Activated CD4-positive, alpha-beta T cell treated with anti-CD3 and anti-CD28 coated beads for 36 hours (primary cell): ENCODE results near the gene MYOF. TPM values are rescaled to one million over a fixed set of nuclear protein-coding genes. Genes with fewer than 3 reads are reported as not detected.
"Not testable (repeated sequence)": the region's sequence is repeated elsewhere in the genome, so short reads cannot be mapped to it uniquely, and the experiment has no call there.

ENCODE experiments used
- ATAC-seq: fragments of 200-7000 bp; cut with Tn5 transposase; one replicate; pipeline ENCODE4 v1.10.0; 2021; ENCODE audit warnings: mild to moderate bottlenecking, moderate library complexity
- CTCF ChIA-PET: fragments of 350-600 bp; sonication (Branson Sonifier 250); formaldehyde crosslinking; loops from one replicate; lab custom pipeline; 2021; ENCODE audit warnings: antibody characterized with exemption; lab: Charles Lee
- POLR2A ChIA-PET: fragments of 350-600 bp; sonication (Branson Sonifier 250); formaldehyde crosslinking; loops from one replicate; lab custom pipeline; 2021; ENCODE audit warnings: antibody characterized with exemption, inconsistent platforms; lab: Charles Lee
- DNase-seq: peaks from one replicate; pipeline ENCODE4 v3.0.0-alpha.2; 2020
- H3K27ac Mint-ChIP-seq: one replicate; pipeline ENCODE4 v1.8.0; 2021; ENCODE audit warnings: mixed read lengths
- H3K27me3 Mint-ChIP-seq: one replicate; pipeline ENCODE4 v1.8.0; 2021; ENCODE audit warnings: mixed read lengths
- H3K36me3 Mint-ChIP-seq: one replicate; pipeline ENCODE4 v1.8.0; 2021; ENCODE audit warnings: low read depth, mixed read lengths
- H3K4me1 Mint-ChIP-seq: one replicate; pipeline ENCODE4 v1.8.0; 2021; ENCODE audit warnings: mixed read lengths
- H3K4me3 Mint-ChIP-seq: one replicate; pipeline ENCODE4 v1.8.0; 2021; ENCODE audit warnings: mild to moderate bottlenecking, moderate library complexity, mixed read lengths
- H3K9me3 Mint-ChIP-seq: one replicate; pipeline ENCODE4 v1.8.0; 2021; ENCODE audit warnings: low read depth, mixed read lengths
- intact Hi-C, 2 experiments: fragments of 100-400 bp; cut with DNase I in 1 of 2; cut with micrococcal nuclease in 1 of 2; formaldehyde crosslinking; loops; one replicate each; pipeline versions ENCODE4 v1.14.2 to v1.15.1; 2022 to 2024; cut with DNase I, micrococcal nuclease
- total RNA-seq, 2 experiments: library from RNA; stranded (reverse); gene quantifications; one replicate each; pipeline ENCODE4 v1.2.3, GENCODE V29; 2021

The MYOF gene
- total RNA-seq, 2 experiments from 2014 or later, result 37.8 to 40.0 TPM

DNA sequence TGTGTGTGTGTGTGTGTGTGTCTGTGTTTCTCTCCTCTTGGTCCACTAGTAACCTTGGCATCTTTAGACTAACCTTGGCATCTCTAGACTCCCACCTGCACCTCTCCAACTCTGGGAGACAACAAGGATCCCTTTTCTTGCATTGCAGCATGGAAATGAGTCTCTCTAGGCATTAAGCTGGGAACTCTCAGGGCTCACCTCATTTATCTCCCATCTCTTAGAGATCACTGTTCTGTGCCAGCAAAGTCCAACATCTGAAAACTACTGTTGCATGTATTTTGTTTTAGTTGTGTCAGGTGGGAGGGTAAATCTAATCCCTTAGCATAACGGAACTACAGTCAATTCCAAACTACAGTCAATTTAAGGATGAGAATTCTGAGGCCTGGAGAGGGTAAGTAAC lies 38.7 kb downstream of the MYOF start:
- Mint-ChIP-seq H3K36me3 (peaks cover 4% of the 10 kb centered on the region), H3K4me3 (no peak overlapping the region), H3K27me3 (no peaks in the 10 kb centered on the region), H3K9me3 (no peaks in the 10 kb centered on the region), H3K27ac (no peak overlapping the region), H3K4me1 (no peaks in the 10 kb centered on the region)
- intact Hi-C loops, result no loop called here
- ChIA-PET POLR2A (interaction anchor here (0.7 kb wide), 1 partner anchor 33 kb away, joined by 5 read pairs; no protein-coding TSS in a partner anchor), CTCF (interaction anchor here (1.8 kb wide), 1 partner anchor 39 kb away, joined by 4 read pairs; the partner anchor contains the start of gene MYOF)
- DNase-seq (no peak), ATAC-seq (no peak)

DNA sequence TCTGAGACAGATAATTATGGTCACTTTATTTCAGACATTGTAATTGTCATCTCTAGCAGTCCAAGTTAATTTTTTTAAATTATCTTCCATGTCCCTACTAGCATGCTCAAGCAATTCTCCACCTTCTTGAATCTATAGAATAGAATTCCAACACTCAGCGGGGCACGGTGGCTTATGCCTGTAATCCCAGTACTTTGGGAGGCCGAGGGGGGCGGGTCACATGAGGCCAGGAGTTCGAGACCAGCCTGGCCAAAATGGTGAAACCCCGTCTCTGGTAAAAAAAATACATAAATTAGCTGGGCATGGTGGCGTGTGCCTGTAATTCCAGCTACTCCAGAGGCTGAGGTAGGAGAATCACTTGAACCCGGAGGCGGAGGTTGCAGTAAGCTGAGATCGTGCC lies 39.4 kb downstream of the MYOF start:
- H3K27me3 Mint-ChIP-seq, H3K4me1 Mint-ChIP-seq, CTCF ChIA-PET, POLR2A ChIA-PET, H3K9me3 Mint-ChIP-seq, H3K4me3 Mint-ChIP-seq, H3K36me3 Mint-ChIP-seq, intact Hi-C loops, ATAC-seq, DNase-seq, H3K27ac Mint-ChIP-seq: not testable (repeated sequence)

GRCh38 chr10:93440591-93441091 lies 41.5 kb downstream of the MYOF start:
- Mint-ChIP-seq H3K4me1 (no peaks in the 10 kb centered on the region), H3K9me3 (no peaks in the 10 kb centered on the region), H3K36me3 (peaks cover 2% of the 10 kb centered on the region), H3K4me3 (no peak overlapping the region), H3K27ac (no peak overlapping the region), H3K27me3 (no peaks in the 10 kb centered on the region)
- ChIA-PET CTCF (interaction anchor here (1.0 to 2.4 kb wide), 2 partner anchors 22 to 42 kb away, joined by 4 to 9 read pairs; partner anchors contain the start of gene MYOF), POLR2A (interaction anchor here (0.6 to 1.1 kb wide), 3 partner anchors 61 to 308 kb away, joined by 3 read pairs; no protein-coding TSS in a partner anchor)
- ATAC-seq (no peak), DNase-seq (no peak)
- intact Hi-C loops, result no loop called here

DNA sequence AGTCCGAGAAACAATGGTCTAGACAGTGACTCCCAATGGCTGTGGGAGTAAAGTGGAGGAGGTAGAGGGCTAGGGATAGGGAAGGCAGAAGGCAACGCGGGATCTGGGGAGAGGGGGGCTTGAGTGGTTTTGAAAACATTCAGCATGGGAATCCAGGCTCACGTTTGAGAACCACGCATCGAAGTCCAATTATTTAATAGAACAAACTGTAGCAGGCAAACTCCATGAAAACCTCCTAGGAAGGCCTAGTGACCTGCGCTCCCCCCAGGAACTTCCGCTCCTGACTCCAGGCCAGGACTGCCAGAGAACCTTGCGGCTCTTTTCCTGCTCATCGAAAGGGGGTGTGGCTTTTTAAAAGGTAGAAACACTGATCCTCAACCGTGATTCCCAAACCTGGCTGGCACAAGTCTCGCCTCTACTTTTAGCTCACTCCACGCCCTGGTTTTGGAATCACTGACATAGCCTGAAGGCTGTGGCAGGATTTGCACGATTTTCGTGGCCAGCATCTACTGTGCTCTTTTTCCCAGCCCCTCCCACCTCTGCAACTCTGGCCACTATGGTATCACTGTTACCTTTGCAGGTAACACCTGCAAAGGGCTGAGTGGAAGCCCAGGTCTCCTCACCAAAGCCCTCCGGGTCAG lies 43.4 kb downstream of the MYOF start:
- Mint-ChIP-seq H3K4me3 (no peak overlapping the region), H3K9me3 (no peaks in the 10 kb centered on the region), H3K4me1 (no peaks in the 10 kb centered on the region), H3K27me3 (no peaks in the 10 kb centered on the region), H3K27ac (no peak overlapping the region), H3K36me3 (peaks cover 2% of the 10 kb centered on the region)
- CTCF ChIA-PET, result no interaction called here
- intact Hi-C loops, result no loop called here
- POLR2A ChIA-PET, result no interaction called here
- no peak for ATAC-seq
- DNase-seq, result no peak

DNA sequence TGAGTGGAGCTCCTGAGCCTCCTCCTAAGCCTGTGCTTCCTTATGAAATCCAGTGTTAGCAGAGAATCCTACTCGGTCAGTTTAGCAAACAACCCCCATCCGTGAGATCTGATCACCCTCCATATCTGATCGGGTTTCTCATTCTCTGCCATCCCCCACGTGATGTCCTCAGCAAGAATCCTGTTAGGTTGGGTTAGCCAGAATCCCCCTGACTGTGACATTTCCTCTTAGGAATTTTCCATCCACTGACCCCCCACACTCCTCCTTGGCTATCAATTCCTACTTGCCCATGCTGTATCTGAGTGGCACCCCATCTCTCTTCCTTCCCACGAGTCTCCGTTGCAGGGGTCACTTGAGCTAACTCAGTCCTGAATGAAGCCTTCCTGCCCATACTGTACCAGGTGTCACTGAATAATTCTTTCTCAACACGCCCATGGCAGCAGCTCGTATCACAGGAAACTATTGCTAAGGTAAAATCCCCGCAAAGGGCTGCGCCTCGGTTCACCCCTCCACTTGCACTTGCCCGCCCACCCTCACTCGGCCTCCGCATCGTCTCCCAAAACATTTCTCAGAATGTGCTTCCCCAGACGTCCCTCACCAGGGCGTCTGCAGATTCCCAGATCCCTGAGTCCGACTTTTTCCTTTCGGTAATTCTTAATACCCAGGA lies 44.1 kb downstream of the MYOF start:
- H3K36me3 Mint-ChIP-seq, result peaks cover 2% of the 10 kb centered on the region
- ATAC-seq (no peak), DNase-seq (no peak)
- POLR2A ChIA-PET, result no interaction called here
- no peaks in the 10 kb centered on the region for H3K4me1 Mint-ChIP-seq
- H3K27ac Mint-ChIP-seq, result no peak overlapping the region
- H3K9me3 Mint-ChIP-seq, result no peaks in the 10 kb centered on the region
- intact Hi-C loops, result no loop called here
- CTCF ChIA-PET, result interaction anchor here (1.2 to 1.5 kb wide), 2 partner anchors 29 to 44 kb away, joined by 3 read pairs; partner anchors contain the start of gene MYOF
- H3K27me3 Mint-ChIP-seq, result no peaks in the 10 kb centered on the region
- no peak overlapping the region for H3K4me3 Mint-ChIP-seq

GRCh38 chr10:93437086-93437945 lies 44.8 kb downstream of the MYOF start:
- Mint-ChIP-seq H3K27ac (no peak overlapping the region), H3K4me3 (no peak overlapping the region), H3K4me1 (no peaks in the 10 kb centered on the region), H3K9me3 (no peaks in the 10 kb centered on the region), H3K36me3 (peaks cover 2% of the 10 kb centered on the region), H3K27me3 (no peaks in the 10 kb centered on the region)
- POLR2A ChIA-PET, result no interaction called here
- CTCF ChIA-PET, result interaction anchor here (0.5 to 1.5 kb wide), 4 partner anchors 28 to 331 kb away, joined by 3 read pairs; partner anchors contain the start of gene MYOF
- intact Hi-C loops, result no loop called here
- ATAC-seq (no peak), DNase-seq (no peak)

- no peak for DNase-seq
- no peaks in the 10 kb centered on the region for H3K9me3 Mint-ChIP-seq
- peaks cover 2% of the 10 kb centered on the region for H3K36me3 Mint-ChIP-seq
- H3K4me1 Mint-ChIP-seq, result no peaks in the 10 kb centered on the region
- CTCF ChIA-PET, result interaction anchor here (1.3 to 1.5 kb wide), 2 partner anchors 28 to 60 kb away, joined by 3 read pairs; no protein-coding TSS in a partner anchor
- no peak for ATAC-seq
- no peak overlapping the region for H3K27ac Mint-ChIP-seq
- intact Hi-C loops, result no loop called here
- H3K4me3 Mint-ChIP-seq, result no peak overlapping the region
- no peaks in the 10 kb centered on the region for H3K27me3 Mint-ChIP-seq
- POLR2A ChIA-PET, result no interaction called here
Measured at GRCh38 chr10:93436591-93437085, 45.5 kb downstream of the MYOF start.

DNA sequence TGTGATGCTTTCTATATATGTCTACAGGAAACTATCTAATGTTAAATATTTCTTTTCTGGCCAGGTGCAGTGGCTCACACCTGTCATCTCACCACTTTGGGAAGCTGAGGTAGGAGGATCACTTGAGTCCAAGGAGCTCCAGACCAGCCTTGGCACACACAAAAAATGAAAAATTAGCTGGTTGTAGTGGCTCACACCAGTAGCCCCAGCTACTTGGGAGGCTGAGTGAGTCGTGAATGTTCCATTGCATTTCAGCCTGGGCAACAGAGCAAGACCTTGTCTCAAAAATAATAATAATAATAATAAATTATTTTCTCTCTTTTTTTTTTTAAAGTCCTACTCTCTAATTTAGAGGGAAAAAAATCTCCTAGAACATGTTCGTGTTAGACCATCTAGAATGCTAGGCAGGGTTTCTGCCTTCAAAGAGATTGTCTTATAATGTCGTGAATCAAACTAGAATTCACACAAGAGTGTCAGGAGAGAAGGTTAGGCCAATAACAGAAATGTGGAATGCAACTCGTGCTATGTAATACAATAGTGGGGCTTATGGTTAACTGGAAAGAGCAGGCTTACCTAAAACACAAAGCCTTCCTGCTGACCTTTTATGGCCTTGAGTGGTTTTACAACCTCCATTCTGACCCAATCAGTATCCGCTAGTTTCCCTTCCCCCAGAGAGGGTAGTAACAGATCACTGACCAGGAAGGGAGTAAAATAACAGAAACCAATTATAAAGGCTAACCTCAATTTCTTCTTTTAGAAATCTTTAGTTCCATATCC lies 46.3 kb downstream of the MYOF start:
- ATAC-seq (no peak), DNase-seq (no peak)
- H3K36me3 Mint-ChIP-seq, result peaks cover 6% of the 10 kb centered on the region
- no peaks in the 10 kb centered on the region for H3K9me3 Mint-ChIP-seq
- intact Hi-C loops, result no loop called here
- H3K4me1 Mint-ChIP-seq, result no peaks in the 10 kb centered on the region
- H3K27me3 Mint-ChIP-seq, result no peaks in the 10 kb centered on the region
- CTCF ChIA-PET, result interaction anchor here (1.0 kb wide), 1 partner anchor 47 kb away, joined by 3 read pairs; no protein-coding TSS in a partner anchor
- POLR2A ChIA-PET, result no interaction called here
- H3K4me3 Mint-ChIP-seq, result no peak overlapping the region
- no peak overlapping the region for H3K27ac Mint-ChIP-seq

DNA sequence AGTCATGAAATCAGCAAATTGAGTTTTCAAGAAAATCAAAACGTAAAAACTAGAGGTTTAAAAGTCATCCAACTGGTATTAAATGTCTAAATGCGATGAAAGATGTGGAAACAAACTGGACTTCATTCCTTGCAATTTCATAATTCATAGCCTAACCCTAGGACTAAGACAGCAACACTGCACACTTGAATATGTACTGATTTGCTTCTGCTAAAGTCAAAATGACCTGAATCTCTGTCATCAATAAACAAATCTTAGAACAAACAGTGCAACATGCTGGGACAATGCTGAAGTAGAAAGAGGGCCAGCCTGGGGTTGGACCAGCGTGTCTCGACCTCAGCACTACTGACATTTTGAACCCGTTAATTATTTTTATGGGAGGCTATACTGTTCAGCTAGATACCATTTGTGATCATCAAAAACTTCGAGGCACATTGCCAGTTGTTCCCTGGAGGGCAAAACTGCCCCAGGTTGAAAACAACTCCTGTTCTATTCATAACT lies 47.1 kb downstream of the MYOF start:
- no peak overlapping the region for H3K4me3 Mint-ChIP-seq
- no peaks in the 10 kb centered on the region for H3K4me1 Mint-ChIP-seq
- no peak for ATAC-seq
- no peak overlapping the region for H3K27ac Mint-ChIP-seq
- intact Hi-C loops, result no loop called here
- no peaks in the 10 kb centered on the region for H3K9me3 Mint-ChIP-seq
- DNase-seq, result no peak
- no peaks in the 10 kb centered on the region for H3K27me3 Mint-ChIP-seq
- peaks cover 7% of the 10 kb centered on the region for H3K36me3 Mint-ChIP-seq
- CTCF ChIA-PET, result interaction anchor here (1.0 kb wide), 1 partner anchor 48 kb away, joined by 3 read pairs; no protein-coding TSS in a partner anchor
- POLR2A ChIA-PET, result no interaction called here

DNA sequence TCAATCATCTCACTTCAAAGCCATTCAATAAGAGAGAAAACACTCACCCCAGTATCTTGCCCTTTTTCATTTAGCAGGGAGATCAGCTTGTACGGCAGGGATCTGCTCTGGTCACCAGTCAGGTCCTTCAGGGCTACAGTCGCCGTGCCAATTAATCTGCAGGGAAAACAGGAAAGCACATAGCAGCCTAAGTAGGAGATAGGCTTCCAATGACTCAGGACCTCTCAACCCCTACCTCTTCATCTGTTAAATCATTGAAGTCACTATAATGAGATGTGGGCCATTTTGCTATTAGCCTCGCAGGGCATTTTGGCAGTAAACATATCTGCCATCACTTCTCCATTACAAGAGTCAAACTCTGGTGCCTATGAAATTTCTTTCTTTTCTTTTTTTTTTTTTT lies 50.8 kb downstream of the MYOF start:
- intact Hi-C loops, result no loop called here
- Mint-ChIP-seq H3K4me1 (peaks cover 7% of the 10 kb centered on the region), H3K4me3 (no peak overlapping the region), H3K36me3 (peaks cover 15% of the 10 kb centered on the region), H3K27ac (no peak overlapping the region), H3K9me3 (peaks cover 4% of the 10 kb centered on the region), H3K27me3 (no peaks in the 10 kb centered on the region)
- DNase-seq (no peak), ATAC-seq (no peak)
- CTCF ChIA-PET, result no interaction called here
- POLR2A ChIA-PET, result no interaction called here
